ENCODE measurements around the gene PGGT1B.
A peak's percentile ranks its signal among the peaks of the same experiment; 100 is the strongest.

PGGT1B gene

DNA sequence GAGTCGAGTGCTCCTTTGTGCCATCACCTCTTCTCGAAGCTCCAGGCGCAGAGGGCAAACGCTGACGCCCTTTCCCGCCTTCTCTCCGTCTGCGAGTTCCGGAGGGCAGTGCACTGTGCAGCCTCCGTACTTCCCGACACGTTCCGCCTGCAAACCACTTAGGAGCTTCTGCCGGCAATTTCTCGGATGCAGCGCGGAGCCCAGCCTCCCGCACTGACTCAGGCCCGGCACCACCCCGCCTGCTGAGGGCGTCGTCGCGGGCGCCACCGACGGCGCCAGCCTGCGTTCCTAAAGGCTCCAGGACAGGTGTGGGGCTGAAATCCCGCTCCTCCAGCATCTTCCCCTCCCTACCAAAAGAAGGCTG lies 83.7 kb downstream of the PGGT1B start:
- TF ChIP-seq, protein P1, sequence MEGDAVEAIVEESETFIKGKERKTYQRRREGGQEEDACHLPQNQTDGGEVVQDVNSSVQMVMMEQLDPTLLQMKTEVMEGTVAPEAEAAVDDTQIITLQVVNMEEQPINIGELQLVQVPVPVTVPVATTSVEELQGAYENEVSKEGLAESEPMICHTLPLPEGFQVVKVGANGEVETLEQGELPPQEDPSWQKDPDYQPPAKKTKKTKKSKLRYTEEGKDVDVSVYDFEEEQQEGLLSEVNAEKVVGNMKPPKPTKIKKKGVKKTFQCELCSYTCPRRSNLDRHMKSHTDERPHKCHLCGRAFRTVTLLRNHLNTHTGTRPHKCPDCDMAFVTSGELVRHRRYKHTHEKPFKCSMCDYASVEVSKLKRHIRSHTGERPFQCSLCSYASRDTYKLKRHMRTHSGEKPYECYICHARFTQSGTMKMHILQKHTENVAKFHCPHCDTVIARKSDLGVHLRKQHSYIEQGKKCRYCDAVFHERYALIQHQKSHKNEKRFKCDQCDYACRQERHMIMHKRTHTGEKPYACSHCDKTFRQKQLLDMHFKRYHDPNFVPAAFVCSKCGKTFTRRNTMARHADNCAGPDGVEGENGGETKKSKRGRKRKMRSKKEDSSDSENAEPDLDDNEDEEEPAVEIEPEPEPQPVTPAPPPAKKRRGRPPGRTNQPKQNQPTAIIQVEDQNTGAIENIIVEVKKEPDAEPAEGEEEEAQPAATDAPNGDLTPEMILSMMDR (IDR thresholded peaks at IDR 0.05; ENCODE audit: low read length, missing control alignments) = no peak
- DNase-seq (ENCODE audit: low read depth) = no peak
- no peak overlapping the region for H3K4me3 ChIP-seq (replicated peaks; ENCODE audit: low read depth, low read length)

DNA sequence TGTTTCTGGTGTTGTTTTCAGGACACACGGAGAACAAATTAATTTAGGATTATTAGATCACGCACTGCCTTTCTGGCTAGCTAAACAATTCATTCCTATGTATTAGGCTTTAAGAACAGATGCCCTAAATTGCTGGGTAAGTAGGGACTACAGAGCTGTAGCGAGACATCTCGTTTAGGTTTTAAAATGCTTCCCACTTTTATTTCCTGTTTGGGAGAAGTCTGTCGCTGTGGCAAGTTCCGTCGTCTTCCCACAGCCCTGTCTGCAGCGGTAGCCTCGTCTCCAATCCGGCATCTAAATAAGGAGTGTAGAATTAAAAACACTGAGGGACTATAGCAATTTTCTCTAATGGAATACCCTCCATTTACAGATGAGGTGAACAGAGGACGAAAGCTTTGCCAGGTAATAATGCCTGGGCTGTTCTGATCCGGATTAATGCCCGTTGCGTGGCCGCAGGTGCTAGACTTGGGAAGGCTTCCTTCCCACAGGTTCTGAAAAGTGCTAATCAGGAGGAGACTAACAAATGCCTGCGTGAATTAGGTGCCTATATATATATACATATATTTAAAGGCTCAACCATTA lies 91.7 kb downstream of the PGGT1B start:
- TF ChIP-seq, protein P1 (IDR thresholded peaks at IDR 0.05; ENCODE audit: low read length, missing control alignments) = no peak
- H3K4me3 ChIP-seq (replicated peaks; ENCODE audit: low read depth, low read length) = no peak overlapping the region
- no peak for DNase-seq (ENCODE audit: low read depth)

DNA sequence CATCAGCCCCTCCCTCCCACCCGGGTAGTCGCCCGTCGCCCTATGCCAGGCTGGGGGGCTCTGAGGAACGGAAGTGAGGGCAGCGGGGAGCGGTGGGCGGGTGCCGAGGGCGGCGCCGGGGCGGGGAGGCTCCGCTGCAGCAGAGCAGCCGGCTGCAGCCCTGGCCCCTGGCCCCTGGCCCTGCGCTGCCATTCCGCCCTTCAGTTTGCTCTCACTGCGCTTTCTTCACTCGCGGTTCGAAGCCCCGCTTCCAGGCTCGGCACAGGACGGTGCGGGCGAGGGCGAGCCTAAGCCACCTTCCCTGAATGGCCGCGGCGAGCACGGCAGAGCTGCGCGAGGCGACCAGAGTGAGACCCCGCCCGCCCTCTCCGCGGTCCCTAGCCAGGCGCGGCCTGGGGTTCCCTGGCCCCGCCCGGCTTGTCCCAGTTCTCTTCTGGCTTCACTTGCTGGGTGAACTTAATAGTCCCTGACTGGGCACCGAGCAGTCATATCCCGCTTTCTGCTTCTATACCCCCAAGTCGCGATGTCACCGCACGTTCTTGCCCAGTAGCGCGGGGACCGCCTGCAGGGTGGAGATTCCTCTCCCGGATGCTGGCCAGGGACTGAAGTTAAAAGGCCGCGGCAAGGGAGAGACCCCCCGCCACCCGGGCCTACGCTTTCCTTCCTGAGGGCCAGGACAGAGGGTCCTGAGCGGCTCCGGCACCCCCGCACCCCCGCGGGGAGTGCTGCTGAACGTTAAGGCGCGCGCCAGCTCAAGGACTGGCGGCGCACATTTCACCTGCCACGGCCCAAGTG lies 92.3 kb downstream of the PGGT1B start:
- H3K4me3 ChIP-seq (replicated peaks; ENCODE audit: low read depth, low read length) = peak overlapping the region; percentile 77
- peak; percentile 20 for DNase-seq (ENCODE audit: low read depth)
- TF ChIP-seq, protein P1 (IDR thresholded peaks at IDR 0.05; ENCODE audit: low read length, missing control alignments) = no peak

DNA sequence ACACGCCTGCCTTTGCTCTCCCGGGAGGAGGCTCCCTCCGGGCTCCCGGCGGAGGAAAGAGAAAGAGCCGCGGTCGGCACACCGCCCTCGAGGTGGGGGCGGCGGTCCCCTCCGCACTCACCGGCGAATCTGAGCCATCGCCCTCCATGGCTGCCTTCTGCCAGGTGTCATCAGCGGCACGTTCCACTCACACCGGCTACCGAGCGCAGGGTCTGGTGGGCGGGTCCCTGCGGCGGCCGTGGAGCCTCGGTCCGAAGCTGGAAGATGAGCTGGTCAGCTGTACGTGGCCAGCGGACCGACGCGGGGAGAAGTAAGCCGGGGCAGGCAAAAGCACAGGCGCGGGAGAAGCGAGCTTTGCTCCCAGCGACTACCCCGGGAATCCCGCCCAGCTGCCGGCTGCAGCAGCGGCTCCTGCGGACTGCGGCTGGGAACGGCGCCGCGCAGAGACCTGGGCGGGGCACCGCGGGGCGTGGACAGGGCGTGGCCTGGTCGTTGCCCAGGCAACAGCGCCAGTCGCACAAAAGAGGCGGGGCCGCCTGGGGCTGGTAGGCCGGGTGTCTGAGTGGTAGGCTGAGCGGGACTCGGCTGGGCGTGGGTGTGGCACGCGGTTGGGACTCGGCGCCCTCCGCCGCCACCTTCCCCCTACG lies 93.1 kb downstream of the PGGT1B start, which contains the start of gene TRIM36:
Gene TRIM36 (minus strand): TSS at position 422 of the 647 bp plus-strand sequence. CDS start 274 bp downstream, at position 148.
- peak; percentile 89 for DNase-seq (ENCODE audit: low read depth)
- TF ChIP-seq, protein P1 (IDR thresholded peaks at IDR 0.05; ENCODE audit: low read length, missing control alignments) = no peak
- H3K4me3 ChIP-seq (replicated peaks; ENCODE audit: low read depth, low read length) = peak within 1 kb of the TSS; percentile 77

DNA sequence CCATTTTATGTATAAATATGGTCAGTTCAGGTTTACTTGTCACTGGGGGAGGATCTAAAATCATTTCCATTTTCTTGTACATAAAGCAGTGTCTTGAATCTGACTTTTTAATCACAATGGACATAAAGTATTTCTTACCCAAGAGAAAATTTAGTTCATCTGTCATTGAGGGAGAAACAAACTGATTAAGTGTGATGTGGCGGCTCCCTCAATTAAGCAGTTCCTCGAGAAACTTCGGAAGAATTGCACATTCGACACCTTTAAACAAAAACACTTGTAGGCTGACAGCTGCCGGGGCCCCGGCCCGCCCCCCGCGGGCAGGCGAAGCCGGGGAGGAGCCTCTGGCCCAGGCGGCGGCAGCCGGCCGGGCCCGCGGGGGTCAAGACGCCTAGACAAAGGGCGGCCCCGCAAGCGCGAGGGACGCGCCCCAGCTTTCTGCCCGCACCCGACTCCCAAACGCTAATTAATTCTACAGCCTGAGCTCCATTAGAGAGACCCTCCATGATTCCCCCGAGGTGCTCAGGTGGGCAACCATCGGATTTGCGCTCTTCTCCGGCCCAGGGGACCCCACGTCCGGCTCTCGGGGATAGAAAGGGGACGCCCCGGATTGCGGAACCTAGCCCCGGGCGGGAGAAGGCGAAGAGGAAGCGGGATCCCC lies 93.7 kb downstream of the PGGT1B start:
- no peak for DNase-seq (ENCODE audit: low read depth)
- peak overlapping the region; percentile 77 for H3K4me3 ChIP-seq (replicated peaks; ENCODE audit: low read depth, low read length)
- TF ChIP-seq, protein P1 (IDR thresholded peaks at IDR 0.05; ENCODE audit: low read length, missing control alignments) = no peak

DNA sequence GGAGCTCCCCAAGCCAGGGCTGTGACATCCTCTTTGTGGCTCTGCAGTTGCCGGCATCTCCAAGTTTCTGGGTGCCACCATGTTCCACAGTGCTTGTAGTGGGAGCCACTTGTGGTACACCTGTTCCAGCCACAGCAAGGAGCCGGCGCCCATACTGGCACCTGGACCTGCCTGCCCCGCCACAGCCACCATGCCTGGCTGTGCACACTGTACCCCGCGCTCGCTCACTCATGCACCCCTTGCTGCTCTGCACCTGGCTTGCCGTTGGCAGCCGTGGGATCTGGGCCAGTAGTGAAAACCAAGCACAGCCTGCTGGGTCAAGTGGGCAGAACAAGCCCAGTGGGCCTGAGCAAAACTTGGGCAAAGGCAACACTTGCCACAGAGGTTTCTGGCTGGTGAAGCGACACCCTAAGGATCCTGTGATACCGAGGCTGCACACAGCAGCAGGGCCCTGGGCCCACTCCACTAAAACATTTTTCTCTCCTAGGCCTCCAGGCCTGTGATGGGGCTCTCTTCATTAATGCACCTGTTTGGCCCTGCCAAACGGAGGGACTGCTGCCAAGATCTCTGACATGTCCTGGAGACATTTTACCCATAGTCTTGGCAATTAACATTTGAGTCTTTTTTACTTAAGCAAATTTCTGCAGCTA lies 95.8 kb downstream of the PGGT1B start:
- H3K4me3 ChIP-seq (replicated peaks; ENCODE audit: low read depth, low read length) = no peak overlapping the region
- TF ChIP-seq, protein P1 (IDR thresholded peaks at IDR 0.05; ENCODE audit: low read length, missing control alignments) = no peak
- no peak for DNase-seq (ENCODE audit: low read depth)
